GM10248 (cell line): Measurements from ENCODE around the gene ALDH1L1.

Experiments used
- CTCF ChIA-PET: fragments of 300-600 bp; sonication (Branson Sonifier 250); formaldehyde crosslinking; extraction: SDS; loops from one replicate; lab custom pipeline; 2021; ENCODE audit warnings: antibody characterized with exemption; lab: Yijun Ruan, JAX
- POLR2A ChIA-PET: fragments of 350-650 bp; sonication (Branson Sonifier 250); formaldehyde crosslinking; extraction: SDS; loops from one replicate; lab custom pipeline; 2020; ENCODE audit warnings: antibody characterized with exemption; lab: Yijun Ruan, JAX
- DNase-seq: peaks from one replicate; pipeline ENCODE4 v3.0.0; 2012; ENCODE audit errors: extremely low spot score
- CTCF ChIP-seq: IDR thresholded peaks from 2 replicates; pipeline ENCODE4 v1.5.1; 2012; ENCODE audit warnings: mild to moderate bottlenecking, low read depth; ENCODE audit errors: extremely low read depth, missing control alignments, control extremely low read depth

Gene ALDH1L1

GRCh38 chr3:126109146-126109879 lies 71.1 kb downstream of the ALDH1L1 start:
- ChIA-PET POLR2A (no interaction called here), CTCF (interaction anchor here (1.2 kb wide), 1 partner anchor 11 kb away, joined by 3 read pairs; no protein-coding TSS in a partner anchor)
- no peak for DNase-seq
- no peak for TF ChIP-seq CTCF

GRCh38 chr3:126108676-126109050 lies 71.7 kb downstream of the ALDH1L1 start:
- DNase-seq, result no peak
- POLR2A ChIA-PET, result no interaction called here
- TF ChIP-seq CTCF, result no peak
- CTCF ChIA-PET, result no interaction called here

- CTCF ChIA-PET, result no interaction called here
- DNase-seq, result no peak
- TF ChIP-seq CTCF, result no peak
- POLR2A ChIA-PET, result no interaction called here
Measured at GRCh38 chr3:126107957-126108675, 72.3 kb downstream of the ALDH1L1 start.

DNA sequence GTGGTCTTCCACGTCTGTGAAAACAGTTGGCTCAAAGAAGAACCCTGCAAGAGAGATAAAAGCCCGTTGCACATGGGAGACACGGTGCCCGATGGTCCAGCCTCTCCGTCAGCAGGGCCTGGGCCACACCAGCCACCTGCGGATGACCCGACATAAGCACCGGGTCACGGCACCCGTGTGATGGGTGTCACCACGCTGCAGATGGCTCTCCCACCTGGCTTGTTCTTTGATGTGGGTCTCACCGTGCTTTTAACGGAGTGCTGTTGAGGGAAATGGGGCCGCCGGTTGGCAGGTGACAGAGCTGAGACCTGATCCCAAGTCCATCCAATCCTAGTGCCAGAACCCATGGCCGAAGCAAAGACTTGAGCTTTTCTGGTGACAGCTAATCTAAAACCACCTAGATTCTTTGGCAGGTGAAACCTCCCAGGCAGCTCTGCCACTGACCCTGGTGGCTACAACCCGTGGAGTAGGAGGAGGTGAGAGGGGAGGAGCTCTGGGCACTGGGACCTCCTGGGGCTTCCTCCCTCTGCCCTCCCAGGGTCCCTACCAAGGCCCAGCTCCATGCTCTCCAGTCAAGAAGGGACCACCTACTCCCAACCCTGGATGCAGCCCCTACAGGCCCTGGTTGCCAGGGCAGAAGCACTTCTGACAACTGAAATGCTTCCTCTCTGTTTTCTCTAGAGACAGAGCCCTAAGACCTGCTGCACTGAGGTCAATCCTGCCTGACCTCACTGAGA lies 73.0 kb downstream of the ALDH1L1 start:
- no peak for TF ChIP-seq CTCF
- ChIA-PET CTCF (no interaction called here), POLR2A (no interaction called here)
- DNase-seq, result no peak

DNA sequence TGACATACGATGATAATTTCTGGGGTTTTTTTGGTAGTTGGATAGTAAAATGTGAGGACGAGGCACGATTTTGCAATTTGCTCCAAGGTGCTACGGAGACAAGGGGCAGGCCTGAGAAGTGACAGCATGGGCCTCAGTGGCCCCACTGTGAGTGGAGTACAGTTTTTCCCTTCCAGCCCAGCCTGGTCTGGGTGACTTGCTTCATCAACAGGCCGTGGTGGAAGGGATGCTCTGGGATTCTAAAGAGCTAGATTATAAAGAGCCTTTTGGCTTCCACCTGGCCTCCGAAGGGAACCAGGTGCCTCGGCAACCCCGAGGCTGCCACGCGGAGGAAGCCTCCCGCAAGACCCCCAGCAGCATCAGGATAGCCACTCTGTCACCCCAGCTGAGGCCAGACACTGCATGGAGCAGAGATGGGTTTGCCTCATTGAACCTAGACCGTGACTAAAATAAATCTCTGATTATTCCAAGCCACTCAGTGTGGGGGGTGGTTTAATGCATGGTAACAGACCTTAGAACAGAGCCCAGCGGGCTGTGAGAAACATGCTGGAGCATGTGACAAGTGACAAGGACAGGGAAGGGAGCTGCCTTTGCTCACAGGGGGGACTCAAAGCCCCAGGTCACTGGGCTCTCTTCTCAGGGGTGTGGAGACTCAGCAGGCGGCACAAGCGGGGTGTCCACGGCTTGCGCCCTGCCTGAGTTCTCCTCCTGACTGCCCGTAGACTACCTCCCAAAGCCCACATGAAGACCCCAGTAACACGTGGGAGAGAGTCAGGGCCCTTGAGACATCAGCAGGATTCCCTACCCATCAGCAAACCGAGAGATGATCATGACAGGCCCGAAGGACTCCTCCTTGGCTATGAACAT lies 73.8 kb downstream of the ALDH1L1 start:
- no peak for DNase-seq
- CTCF ChIA-PET, result no interaction called here
- POLR2A ChIA-PET, result no interaction called here
- TF ChIP-seq CTCF, result no peak
